Panc1 (cell line): ENCODE measurements around the gene CADPS2.

ENCODE experiments used
- CTCF ChIP-seq: fragments of 450-650 bp; IDR thresholded peaks from 2 replicates; pipeline ENCODE4 v1.5.1; 2017; ENCODE audit warnings: mild to moderate bottlenecking
- POLR2AphosphoS5 ChIP-seq: IDR thresholded peaks from 2 replicates; pipeline ENCODE4 v1.6.1; 2012; ENCODE audit warnings: mild to moderate bottlenecking, low read depth, low read length, moderate library complexity
- SIN3A ChIP-seq: IDR thresholded peaks from 2 replicates; pipeline ENCODE4 v1.6.1; 2012; ENCODE audit warnings: low read depth, mild to moderate bottlenecking, low read length, moderate library complexity, borderline replicate concordance; ENCODE audit not compliant: insufficient read depth
- TCF7L2 ChIP-seq: IDR thresholded peaks from 2 replicates; pipeline ENCODE4 v1.6.1; 2011; ENCODE audit warnings: mild to moderate bottlenecking, low read depth, low read length, inconsistent platforms
- TF ChIP-seq, protein P1 (sequence below), 2 experiments: IDR thresholded peaks; 2 replicates each; pipeline ENCODE4 v1.6.1; 2011 to 2012; ENCODE audit warnings: low read depth in 2 of 2, control low read depth in 1 of 2, low read length in 1 of 2, mild to moderate bottlenecking in 1 of 2, moderate library complexity in 1 of 2; ENCODE audit not compliant: insufficient read depth in 1 of 2

- TF ChIP-seq CTCF (no peak), TCF7L2 (no peak), POLR2AphosphoS5 (no peak), SIN3A (no peak)
- TF ChIP-seq, protein P1, sequence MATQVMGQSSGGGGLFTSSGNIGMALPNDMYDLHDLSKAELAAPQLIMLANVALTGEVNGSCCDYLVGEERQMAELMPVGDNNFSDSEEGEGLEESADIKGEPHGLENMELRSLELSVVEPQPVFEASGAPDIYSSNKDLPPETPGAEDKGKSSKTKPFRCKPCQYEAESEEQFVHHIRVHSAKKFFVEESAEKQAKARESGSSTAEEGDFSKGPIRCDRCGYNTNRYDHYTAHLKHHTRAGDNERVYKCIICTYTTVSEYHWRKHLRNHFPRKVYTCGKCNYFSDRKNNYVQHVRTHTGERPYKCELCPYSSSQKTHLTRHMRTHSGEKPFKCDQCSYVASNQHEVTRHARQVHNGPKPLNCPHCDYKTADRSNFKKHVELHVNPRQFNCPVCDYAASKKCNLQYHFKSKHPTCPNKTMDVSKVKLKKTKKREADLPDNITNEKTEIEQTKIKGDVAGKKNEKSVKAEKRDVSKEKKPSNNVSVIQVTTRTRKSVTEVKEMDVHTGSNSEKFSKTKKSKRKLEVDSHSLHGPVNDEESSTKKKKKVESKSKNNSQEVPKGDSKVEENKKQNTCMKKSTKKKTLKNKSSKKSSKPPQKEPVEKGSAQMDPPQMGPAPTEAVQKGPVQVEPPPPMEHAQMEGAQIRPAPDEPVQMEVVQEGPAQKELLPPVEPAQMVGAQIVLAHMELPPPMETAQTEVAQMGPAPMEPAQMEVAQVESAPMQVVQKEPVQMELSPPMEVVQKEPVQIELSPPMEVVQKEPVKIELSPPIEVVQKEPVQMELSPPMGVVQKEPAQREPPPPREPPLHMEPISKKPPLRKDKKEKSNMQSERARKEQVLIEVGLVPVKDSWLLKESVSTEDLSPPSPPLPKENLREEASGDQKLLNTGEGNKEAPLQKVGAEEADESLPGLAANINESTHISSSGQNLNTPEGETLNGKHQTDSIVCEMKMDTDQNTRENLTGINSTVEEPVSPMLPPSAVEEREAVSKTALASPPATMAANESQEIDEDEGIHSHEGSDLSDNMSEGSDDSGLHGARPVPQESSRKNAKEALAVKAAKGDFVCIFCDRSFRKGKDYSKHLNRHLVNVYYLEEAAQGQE (IDR thresholded peaks at IDR 0.05; ENCODE audit: insufficient read depth in 1 of 2, low read depth in 2 of 2, low read length in 1 of 2), result no peak
Measured at GRCh38 chr7:122715183-122715582, 171.1 kb downstream of the CADPS2 start.
